Astrocyte of the hippocampus (primary cell): ENCODE measurements around the gene IL4.

Source experiments
- DNase-seq: peaks from one replicate; pipeline ENCODE4 v3.0.0; 2011; ENCODE audit warnings: low read depth, low spot score

IL4 gene

GRCh38 chr5:132674671-132675506 is 1.1 kb downstream of the IL4 start:
- DNase-seq = peak; percentile 95

DNA sequence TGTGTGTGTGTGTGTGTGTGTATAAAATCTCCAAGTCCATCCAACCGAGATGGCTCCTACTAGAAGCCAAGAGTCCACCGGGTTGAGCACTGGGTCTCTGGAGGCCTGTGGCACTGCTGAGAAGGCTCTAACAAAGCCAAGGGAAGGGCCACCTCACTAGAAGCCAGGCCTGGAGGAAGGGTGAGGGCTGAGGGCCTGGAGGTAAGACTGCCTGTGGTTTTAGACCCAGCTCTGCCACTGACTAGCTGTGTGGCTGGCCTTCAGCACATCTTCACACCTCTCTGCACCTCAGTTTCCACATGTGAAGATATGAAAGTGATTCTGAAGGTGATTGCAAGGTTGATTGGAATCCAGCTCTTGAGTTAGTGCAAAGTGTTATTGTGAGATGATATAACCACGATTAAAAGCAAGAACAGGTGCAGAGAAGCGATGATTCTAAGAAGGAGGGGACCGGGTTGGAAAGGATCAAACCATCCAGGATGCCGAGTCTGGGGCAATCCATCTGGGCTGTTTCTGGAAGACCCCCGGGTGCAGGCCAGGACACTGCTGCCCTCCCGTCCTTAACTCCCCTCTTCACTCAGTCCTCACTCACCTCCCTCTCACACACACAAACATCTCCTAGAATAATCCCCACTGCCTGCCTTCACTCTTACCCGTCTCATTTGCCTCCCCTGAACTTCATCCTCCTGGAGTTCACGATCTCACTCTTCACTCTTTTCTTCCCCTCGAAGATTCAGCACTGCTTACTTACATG is 2.3 kb downstream of the IL4 start:
- no peak for DNase-seq

GRCh38 chr5:132677191-132677590 is 3.4 kb downstream of the IL4 start:
- peak; percentile 93 for DNase-seq

- no peak for DNase-seq
Measured at GRCh38 chr5:132677682-132678400, 4.1 kb downstream of the IL4 start.

- no peak for DNase-seq
Measured at GRCh38 chr5:132678735-132679134, 4.9 kb downstream of the IL4 start.

- no peak for DNase-seq
Measured at GRCh38 chr5:132679166-132679565, 5.4 kb downstream of the IL4 start.

DNA sequence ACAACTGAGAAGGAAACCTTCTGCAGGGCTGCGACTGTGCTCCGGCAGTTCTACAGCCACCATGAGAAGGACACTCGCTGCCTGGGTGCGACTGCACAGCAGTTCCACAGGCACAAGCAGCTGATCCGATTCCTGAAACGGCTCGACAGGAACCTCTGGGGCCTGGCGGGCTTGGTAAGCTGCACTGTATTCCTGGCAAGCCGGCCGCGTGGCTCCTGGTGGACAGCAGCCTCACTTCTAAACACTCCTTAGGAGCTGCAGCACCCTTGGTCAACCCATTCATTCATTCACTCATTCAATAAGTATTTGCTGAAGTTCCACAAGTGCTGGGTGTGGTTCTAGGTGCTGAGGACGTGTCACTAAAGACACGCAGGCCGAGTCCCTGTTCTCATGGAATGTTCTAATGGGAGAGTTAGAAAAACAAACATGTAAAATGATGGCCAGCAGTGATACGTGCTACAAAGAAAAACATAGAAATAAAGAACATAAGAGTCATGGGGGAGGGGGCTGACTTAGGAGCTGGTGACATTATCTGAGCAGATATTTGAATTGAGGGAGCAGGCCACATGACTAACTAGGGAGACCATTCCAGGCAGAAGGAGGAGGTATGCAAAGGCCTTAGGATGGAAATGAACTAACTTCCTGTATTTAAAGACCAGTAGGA is 6.1 kb downstream of the IL4 start:
- no peak for DNase-seq

GRCh38 chr5:132680780-132681475 is 7.1 kb downstream of the IL4 start:
- DNase-seq = no peak

DNA sequence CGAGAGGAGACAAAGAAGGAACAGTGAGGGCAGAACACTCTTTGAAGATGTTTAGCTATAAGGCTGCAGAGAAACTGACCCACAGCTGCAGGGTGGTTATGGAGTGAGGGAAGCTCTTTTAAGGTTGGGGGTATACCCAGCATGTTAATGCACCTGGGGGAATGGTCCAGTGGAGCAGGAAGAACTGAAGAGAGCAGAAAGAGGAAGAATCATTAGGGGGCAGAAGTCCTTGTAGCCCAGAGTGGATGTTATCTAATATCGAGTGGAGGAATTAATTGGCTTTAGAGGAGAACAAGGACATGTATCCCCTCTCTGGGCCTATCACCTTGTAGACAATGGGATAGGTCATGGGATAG is 7.7 kb downstream of the IL4 start:
- no peak for DNase-seq

DNA sequence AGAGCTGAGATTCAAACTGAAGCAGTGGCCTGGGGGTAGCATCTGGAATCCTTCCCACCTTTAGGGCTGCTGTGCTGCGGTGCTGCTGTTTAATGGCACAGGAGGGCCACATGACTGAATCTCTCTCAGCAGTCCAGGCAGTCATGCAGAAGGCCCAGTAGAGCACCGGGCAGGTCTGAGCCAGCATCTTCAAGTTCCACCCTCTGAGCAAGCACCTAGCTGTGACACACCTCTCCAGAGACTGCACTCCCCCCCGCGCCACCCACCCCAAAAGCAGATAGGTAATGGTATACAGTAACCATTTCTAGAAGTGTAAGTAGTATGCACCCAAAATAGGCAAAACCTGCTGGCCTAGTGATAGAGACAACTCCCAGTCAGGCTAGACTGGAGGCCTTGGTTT is 8.2 kb downstream of the IL4 start:
- DNase-seq = no peak

- no peak for DNase-seq
Measured at GRCh38 chr5:132684491-132684890, 10.7 kb downstream of the IL4 start.

- no peak for DNase-seq
Measured at GRCh38 chr5:132684922-132685720, 11.3 kb downstream of the IL4 start.

DNA sequence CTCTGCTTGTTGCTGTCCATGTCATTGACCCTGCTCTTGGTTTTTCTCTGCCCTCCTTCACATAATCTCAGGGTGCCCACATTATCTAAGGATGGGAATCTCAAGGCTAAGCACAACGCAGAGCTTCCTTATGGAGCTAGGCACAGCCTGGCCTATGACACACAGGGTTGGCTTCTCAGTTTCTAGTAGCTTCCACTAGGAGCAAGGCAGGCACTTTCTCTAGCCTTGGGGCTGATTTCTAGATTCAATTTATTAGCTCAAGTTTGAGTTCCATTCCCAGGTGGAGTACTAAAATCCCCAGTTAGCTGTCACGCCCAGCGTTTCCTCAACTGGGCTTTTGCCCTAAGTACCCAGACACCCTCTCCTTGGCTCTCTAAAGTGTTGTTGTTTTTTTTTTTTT is 12.4 kb downstream of the IL4 start:
- DNase-seq = no peak

GRCh38 chr5:132687995-132688394 is 14.2 kb downstream of the IL4 start:
- DNase-seq = no peak

DNA sequence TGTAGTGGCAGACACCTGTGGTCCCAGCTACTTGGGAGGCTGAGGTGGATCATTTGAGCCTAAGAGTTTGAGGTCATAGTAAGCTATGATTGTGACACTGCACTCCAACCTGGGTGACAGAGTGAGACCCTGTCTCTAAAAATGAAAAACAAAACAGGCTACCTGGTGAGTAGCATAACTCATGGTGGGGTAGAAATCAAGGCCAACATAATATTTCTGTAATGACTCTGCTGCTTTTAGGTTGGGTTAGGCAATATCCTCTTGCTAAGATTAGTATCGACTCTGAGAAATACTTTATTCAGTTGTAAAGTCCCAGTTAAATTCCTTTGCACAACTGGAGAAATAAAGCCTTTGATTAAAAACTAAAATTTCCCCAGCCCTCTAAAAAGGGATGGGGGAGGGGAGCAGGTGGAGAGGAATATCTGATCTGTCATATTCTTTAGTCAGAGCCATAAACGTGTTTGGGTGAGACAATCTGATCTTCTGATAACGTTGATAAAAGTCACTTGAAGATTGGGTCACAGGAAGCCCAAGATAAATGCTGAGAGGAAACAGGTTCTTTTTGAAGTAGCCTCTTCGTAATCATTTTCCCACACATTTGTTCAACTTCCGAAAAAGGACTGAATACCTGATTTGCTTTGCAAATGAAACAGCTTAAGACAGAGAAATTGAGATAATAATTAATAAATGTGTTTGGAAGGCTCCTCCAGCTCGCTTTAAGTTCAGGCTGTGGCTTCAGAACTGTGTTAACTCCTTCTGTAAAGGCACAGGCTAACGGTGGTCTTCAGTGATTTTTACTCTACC is 14.9 kb downstream of the IL4 start:
- no peak for DNase-seq

DNA sequence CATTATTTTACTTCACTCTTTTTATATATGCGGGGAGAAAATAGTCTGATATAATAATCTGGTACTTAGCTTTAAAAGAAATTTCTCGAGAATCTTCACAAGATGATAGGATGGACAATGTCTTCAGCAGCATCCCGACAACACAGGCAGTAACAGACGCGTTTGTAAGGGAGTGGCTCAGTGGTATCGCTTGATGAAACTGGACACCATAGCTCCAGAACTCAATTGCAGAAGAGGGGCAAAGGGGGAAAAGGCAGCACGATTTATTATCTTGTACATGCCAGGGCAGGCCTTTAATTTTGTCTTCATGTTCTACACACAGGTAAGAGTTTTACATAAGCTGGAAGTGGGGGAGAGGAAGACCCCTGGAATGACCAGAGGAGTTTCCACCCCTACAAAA is 15.7 kb downstream of the IL4 start:
- no peak for DNase-seq

DNA sequence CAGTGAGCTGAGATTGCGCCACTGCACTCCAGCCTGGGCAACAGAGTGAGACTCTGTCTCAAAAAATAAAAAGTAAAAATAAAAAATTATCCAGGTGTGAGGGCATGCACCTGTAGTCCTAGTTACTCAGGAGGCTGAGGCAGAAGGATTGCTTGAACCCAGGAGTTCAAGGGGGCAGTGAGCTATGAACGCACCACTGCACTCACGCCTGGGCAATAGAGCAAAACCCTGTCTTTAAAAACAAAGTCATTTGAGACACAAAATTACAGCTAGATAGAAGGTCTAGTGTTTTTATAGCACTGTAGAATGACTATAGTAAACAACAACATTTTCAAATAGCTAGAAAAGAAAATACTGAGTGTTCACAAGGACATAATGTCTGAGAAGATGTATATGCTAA is 16.4 kb downstream of the IL4 start:
- DNase-seq = no peak

DNA sequence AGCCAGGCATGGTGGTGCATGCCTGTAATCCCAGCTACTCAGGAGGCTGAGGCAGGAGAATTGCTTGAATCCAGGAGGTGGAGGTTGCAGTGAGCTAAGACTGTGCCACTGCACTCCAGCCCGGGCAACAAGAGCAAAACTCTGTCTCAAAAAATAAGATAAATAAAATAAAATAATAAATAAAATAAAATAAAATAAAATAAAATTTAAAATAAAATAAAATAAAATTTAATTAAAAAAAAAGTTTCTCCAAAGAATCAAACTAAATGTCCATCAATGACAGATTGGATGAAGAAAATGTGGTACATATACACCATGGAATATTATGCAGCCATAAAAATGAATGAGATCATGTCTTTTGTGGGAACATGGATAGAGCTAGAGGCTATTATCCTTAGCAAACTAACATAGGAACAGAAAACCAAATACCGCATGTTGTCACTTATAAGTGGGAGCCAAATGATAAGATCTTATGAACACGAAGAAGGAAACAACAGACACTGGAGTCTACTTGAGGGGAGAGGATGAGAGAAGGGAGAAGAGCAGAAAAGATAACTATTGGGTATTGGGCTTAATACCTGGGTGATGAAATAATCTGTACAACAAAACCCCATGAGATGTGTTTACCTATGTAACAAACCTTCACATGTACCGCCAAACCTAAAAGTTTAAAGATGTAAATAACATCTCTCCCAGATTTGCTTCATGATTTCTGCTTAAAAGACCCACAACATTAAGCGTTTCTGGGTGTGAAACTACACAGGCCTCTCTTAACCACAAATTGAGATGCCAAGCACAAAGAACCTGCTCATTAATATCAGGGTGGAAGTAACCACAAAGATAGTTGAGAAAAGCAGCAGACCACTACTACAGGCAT is 18.2 kb downstream of the IL4 start:
- peak; percentile 18 for DNase-seq

DNA sequence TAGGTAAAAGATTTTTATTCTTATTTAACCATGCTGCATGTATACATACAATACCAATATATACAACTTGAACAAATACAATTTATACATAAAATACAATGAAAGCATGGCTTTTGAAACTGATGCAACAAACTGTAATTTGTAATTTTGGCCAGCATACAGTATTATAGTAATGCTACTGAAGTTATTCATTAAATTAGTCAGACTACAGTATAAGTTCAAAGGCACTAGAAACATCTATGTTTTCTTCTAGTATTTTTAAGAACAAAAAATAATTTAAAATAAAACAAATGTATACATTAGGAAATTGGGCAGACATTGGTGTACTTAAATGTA is 18.8 kb downstream of the IL4 start:
- no peak for DNase-seq
